GOT3 (cell line): ENCODE data around the gene SNED1.
"Not testable (repeated sequence)": the region's sequence is repeated elsewhere in the genome, so short reads cannot be mapped to it uniquely, and the experiment has no call there.

Experiments used
- DNase-seq: peaks from one replicate; lab custom pipeline; 2025; ENCODE audit warnings: mixed read lengths; lab: John Stamatoyannopoulos, UW

The SNED1 gene

DNA sequence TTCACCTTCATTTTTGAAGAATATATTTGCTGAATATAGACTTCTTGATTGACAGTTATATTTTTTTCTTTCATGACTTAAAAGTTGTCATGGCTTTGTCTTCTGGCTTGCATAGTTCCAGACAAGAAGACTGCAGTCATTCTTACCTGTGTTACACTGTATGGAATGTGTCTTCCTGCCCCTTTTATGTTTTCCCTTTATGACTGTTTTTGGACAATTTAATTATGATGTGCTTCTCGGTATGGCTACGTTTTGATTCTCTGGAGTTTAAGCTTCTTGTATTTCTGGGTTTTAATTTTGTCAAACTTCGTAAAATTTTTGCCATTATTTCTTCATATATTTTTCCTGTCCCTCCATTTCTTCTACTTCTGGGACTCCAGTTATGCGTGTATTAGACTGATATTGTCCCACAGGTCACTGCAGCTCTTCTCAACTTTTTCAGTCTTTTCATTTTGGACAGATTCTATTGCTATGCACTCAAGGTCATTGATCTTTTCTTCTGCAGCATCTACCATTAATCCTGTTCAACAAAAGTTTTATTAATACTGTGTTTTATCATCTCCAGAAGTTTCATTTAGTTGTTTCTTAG, 86.5 kb downstream of the SNED1 start:
- no peak for DNase-seq

DNA sequence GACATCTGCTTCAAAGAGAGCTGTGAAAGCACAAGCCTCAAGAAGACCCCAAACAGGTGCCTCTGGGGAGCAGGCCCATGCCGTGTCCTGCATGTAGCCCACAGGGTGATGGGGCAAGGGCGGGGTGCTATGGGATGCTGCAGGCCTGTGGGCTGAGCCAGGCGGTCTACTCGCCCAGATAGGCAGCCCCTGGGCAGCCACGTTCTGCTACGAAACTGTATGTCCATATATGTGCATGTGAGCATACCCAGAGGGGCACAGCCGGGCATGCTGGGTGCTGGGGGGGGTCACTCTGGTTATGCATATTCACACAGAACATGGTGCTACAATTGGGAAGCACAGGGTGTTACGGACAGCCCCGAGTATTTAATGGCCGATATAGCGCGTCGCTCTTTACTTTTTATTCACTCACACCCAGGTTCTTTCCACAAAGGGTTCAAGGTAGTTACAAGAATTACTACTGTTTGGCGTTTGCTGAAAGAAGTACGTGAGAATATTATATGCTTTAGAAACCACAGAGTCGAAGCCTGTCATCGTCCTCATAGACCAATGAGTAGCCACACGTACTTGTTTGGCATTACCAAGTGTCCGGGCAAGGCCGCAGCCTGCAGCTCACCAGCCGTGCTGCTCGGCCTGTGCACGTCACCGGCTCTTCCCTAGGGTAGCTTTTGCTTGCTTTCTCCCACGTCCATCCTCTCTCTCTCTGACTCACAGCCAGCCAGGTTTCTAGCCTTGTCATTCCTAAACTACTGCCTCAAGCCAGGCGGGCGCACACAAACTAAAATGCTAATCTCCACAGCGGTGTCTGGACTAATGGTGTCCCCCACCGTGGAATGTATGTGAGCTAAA, 89.2 kb downstream of the SNED1 start:
- no peak for DNase-seq

GRCh38 chr2:241088376-241088775, 90.0 kb downstream of the SNED1 start:
- DNase-seq: no peak

GRCh38 chr2:241088791-241089732, 90.6 kb downstream of the SNED1 start:
- DNase-seq: no peak

DNA sequence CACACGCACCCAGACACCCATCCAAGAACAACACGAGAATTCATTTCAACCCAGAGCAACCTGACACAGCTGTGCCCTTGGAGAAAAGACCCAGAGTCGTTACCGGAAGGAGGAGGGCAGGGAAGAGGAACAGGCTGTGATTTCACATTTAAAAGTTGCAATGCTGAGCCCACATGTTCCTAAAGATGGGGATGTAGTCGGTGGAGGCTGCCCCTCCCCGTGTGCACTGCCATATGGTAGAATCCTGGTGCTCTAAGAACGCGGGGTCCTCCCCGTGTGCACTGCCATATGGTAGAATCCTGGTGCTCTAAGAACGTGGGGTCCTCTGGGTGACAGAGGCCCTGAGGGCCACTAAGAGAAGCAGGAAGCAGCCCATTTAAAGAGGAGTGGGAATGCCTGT, 92.8 kb downstream of the SNED1 start:
- no peak for DNase-seq

GRCh38 chr2:241091734-241092445, 93.5 kb downstream of the SNED1 start:
- no peak for DNase-seq

DNA sequence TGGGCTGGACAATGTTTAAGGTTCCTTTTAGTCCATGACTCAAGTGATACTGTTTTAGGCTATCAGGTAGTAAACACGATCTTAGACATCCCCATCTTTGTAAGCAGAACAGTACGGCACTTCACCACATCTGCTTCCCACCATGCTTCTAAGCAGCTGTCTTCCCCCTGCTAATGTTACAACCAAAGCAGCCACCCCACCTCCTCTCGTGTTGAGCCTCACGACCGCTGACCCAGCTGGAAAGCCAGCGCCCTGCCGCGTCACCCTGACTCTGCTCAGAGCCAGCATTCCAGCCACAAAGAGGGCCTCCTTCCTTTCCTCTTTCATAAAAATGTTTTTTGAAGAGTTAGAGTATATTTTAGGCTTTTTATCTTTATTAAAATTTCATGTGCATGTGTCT, 94.3 kb downstream of the SNED1 start:
- no peak for DNase-seq

DNA sequence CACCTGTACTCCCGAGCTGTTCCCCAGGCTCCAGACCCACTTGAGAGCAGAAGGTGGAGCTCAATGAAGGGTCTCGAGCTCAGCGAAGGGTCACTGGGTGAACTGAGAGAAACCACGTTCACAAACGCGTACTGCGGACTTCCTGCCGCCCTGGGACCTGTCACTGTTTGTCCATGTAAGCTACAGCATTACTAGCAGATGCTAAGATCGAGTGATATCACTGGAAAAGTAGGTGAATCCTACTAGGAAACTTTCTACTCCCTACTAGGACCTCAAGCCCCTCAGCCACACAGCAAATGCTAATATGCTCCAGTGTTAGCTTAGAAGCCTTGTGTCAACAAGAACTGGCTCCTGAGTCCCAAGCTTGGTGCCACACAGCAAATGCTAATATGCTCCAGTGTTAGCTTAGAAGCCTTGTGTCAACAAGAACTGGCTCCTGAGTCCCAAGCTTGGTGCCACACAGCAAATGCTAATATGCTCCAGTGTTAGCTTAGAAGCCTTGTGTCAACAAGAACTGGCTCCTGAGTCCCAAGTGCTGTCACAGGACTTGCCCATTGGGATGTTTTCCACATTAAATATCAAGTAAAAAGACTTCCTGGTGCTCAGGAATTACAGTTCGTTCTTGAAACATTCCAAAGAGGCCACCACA, 94.8 kb downstream of the SNED1 start:
- DNase-seq: not testable (repeated sequence)

- no peak for DNase-seq
These were observed 95.8 kb downstream of the SNED1 start for GRCh38 chr2:241094172-241094571.

- DNase-seq: no peak
These were observed 96.6 kb downstream of the SNED1 start for GRCh38 chr2:241094924-241095420.

DNA sequence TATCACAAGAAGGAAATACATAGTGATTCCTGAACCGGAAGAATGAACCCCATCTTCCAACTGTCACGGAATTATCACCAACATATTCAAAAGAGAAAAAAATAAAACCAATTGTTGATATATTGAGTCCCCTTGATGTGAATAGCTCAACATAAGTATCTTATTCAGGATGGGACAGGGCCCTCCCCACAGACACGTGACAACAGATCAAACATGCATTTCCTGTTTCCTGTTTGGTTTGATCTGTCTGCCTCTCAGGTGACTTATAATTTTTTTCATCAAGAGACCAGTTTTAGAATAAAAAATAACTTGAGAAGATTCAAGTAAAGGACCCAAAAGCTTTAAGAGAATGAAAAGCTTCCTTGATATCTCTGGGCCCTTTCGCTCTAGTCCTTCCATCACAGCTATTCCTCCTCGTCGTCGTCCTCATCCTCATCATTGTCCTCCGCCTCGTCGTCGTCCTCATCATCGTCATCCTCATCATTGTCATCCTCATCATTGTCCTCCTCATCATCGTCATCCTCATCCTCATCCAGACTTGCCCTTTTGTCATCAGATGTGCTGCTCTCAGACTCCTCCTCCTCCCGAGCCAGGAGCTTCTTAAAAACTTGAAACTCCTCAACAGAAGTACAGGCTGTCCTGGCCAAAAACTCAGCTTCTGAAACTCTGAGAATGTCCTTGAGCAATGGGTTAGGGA, 97.3 kb downstream of the SNED1 start:
- no peak for DNase-seq

DNA sequence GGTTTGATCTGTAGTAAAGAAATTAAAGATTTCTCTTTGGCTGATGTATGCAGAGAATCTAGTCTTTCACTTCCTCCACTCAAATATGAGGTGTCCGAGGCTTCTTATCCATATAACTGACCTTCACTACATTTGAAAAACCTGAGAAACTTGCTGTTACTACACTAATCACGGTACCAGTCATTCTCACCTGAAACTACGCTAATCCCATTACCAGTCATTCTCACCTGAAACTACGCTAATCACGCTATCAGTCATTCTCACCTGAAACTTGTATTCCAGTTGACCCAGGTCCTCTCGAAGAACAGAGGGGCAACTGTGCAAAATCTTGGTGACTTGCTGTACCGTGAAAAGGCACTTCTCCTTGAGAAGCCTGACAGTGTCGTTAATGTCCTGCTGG, 98.6 kb downstream of the SNED1 start:
- no peak for DNase-seq

GRCh38 chr2:241099246-241099645, 100.8 kb downstream of the SNED1 start:
- DNase-seq: no peak

DNA sequence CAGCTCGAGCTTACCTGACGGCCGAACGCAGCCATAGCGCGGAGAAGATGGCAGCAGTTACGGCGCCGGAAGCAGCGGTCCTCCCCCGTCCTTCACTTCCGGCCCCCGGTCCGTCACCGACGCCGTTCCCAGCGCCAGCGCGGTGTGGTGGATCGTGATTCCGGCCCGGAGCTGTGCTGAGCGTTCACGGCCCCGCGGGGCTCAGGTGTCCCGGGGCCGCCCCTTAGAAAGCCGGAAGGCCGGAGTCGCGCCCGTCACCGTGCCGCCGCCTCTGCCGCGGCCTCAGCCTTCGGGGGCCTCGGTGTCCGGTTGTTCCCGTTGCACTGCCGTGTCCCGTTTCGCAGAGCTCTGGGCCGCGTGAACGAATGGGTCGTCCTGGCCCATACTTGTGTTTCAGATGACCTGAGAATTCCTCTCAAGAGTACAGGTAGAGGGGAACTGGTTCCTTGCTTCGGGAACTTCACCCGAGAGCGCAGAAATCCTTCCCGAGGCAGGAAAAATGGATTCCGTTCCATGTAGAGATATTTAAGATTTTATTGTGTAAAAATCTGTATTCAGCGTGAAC, 103.9 kb downstream of the SNED1 start, which contains the start of gene MTERF4:
MTERF4 (minus strand) TSS at position 49 of the 565 bp plus-strand sequence; CDS start at position 35, 14 bp downstream.
- DNase-seq: peak; percentile 30

GRCh38 chr2:241103176-241103595, 104.8 kb downstream of the SNED1 start:
- no peak for DNase-seq

GRCh38 chr2:241104611-241105010, 106.2 kb downstream of the SNED1 start:
- not testable (repeated sequence) for DNase-seq

GRCh38 chr2:241105641-241106040, 107.2 kb downstream of the SNED1 start:
- DNase-seq: no peak

DNA sequence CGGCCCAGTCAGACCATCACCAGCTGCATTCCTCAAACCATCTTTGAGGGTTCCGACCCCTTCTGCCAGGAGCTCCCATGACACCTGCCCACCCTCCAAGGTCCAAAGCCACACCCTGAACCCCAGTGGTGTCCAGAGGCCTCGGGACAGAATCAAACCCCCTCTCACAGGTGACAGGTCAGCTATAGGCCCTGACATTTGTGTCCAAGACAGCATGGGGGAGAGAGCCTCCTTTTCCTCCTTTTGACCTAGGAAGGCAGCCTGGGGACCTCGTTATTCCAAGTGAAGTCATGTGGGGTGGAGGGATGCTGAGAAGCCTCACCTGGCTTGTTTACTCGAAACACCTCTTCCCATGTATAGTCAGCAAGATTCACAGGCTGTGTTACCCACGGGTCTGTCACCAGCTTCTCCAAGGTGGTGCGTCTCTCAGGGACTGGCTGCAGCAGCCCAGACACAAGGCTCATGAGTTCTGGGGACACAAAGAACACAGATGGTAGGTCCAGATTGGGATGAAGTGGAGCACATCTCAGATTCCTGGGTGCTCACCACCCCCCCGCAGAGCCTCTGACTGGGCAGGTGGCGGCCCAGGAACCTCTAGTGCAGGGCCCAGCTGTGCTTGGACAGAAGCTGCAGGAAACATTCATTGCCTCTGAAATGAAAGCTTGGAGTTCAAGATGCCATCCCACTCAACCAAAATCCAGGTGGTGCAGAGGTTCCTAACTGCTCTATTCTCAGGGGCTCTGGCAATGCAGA, 108.8 kb downstream of the SNED1 start:
- no peak for DNase-seq
